22Rv1 (cell line): ENCODE results near the gene TEX19.

Experiments used
- H3K27ac ChIP-seq: fragments of 450-650 bp; 2 replicates; pipeline ENCODE4 v1.5.1; 2017
- CTCF ChIP-seq: fragments of 450-650 bp; IDR thresholded peaks from 2 replicates; pipeline ENCODE4 v1.5.1; 2017; ENCODE audit warnings: mild to moderate bottlenecking
- ZFX ChIP-seq: fragments of 450-650 bp; IDR thresholded peaks from 2 replicates; pipeline ENCODE4 v1.6.1; 2017; ENCODE audit warnings: antibody characterized with exemption, borderline replicate concordance

Gene TEX19

GRCh38 chr17:82314727-82315605 lies 44.1 kb upstream of the TEX19 start:
- no peak overlapping the region for H3K27ac ChIP-seq
- no peak for TF ChIP-seq ZFX
- no peak for TF ChIP-seq CTCF

- TF ChIP-seq CTCF = no peak
- no peak overlapping the region for H3K27ac ChIP-seq
These were observed 43.2 kb upstream of the TEX19 start for GRCh38 chr17:82315703-82316358.

- H3K27ac ChIP-seq = no peak overlapping the region
- no peak for TF ChIP-seq ZFX
- no peak for TF ChIP-seq CTCF
These were observed 42.2 kb upstream of the TEX19 start for GRCh38 chr17:82316651-82317393.

GRCh38 chr17:82317394-82318168 lies 41.5 kb upstream of the TEX19 start, which contains the start of gene CD7:
Gene CD7, minus strand, starts transcription at chr17:82317608. Its CDS starts 113 bp downstream, at chr17:82317495.
- TF ChIP-seq CTCF = no peak
- no peak for TF ChIP-seq ZFX

GRCh38 chr17:82318169-82318498 lies 40.9 kb upstream of the TEX19 start:
- no peak overlapping the region for H3K27ac ChIP-seq
- TF ChIP-seq ZFX = no peak
- no peak for TF ChIP-seq CTCF

More at GRCh38 chr17:82317394-82318168, 41.5 kb upstream of the TEX19 start, which contains the start of gene CD7:
- H3K27ac ChIP-seq = no peak within 1 kb of the TSS

GRCh38 chr17:82318772-82319606 lies 40.1 kb upstream of the TEX19 start:
- H3K27ac ChIP-seq = no peak overlapping the region
- no peak for TF ChIP-seq CTCF
- no peak for TF ChIP-seq ZFX
